ENCODE measurements around the gene RASAL2. TPM values are rescaled to one million over a fixed set of nuclear protein-coding genes. Genes with fewer than 3 reads are reported as not detected.
A peak's percentile ranks its signal among the peaks of the same experiment; 100 is the strongest.

RASAL2 gene
- total RNA-seq, 1 experiment from 2014 or later, result 31.6 TPM

GRCh38 chr1:178284058-178284457 is 190.2 kb downstream of the RASAL2 start:
- no peak overlapping the region for H3K27ac ChIP-seq (ENCODE audit: low read length)

GRCh38 chr1:178291166-178291565 is 197.3 kb downstream of the RASAL2 start:
- POLR2A ChIA-PET, result no interaction called here
- BruUV-seq (replicated peaks), result no TSS peak
- Histone ChIP-seq H3K27ac (ENCODE audit: low read length) (no peak overlapping the region), H3K27me3 (ENCODE audit: control insufficient read depth, insufficient read depth, low read length) (no peaks in the 10 kb centered on the region), H3K9me3 (ENCODE audit: control insufficient read depth, insufficient read depth, low read depth, low read length) (no peaks in the 10 kb centered on the region), H3K4me1 (ENCODE audit: control insufficient read depth, insufficient read depth, low read length) (no peaks in the 10 kb centered on the region), H3K4me3 (ENCODE audit: low read depth in 2 of 2, low read length in 2 of 2) (no peak overlapping the region), H3K36me3 (ENCODE audit: control insufficient read depth, insufficient read depth, low read length) (no peaks in the 10 kb centered on the region)
- in situ Hi-C loops (cut with HindIII; ENCODE audit: low pct_unique_long_range_greater_than_20kb, low sequenced_read_pairs) (no loop called here), intact Hi-C loops (cut with micrococcal nuclease; ENCODE audit: unreplicated experiment) (no loop called here)
- CTCF ChIA-PET, result no interaction called here
- no peak for DNase-seq (ENCODE audit: low read depth, low spot score)
- ATAC-seq, result no peak
- no peak for TF ChIP-seq POLR2AphosphoS5 (IDR thresholded peaks at IDR 0.05; ENCODE audit: low read depth, low read length)

More at GRCh38 chr1:178284058-178284457, 190.2 kb downstream of the RASAL2 start:
- Histone ChIP-seq H3K36me3 (ENCODE audit: control insufficient read depth, insufficient read depth, low read length) (no peaks in the 10 kb centered on the region; the same call in 1 of the 2 replicates), H3K4me1 (ENCODE audit: control insufficient read depth, insufficient read depth, low read length) (peaks cover 17% of the 10 kb centered on the region), H3K27me3 (ENCODE audit: control insufficient read depth, insufficient read depth, low read length) (no peaks in the 10 kb centered on the region), H3K9me3 (ENCODE audit: control insufficient read depth, insufficient read depth, low read depth, low read length) (no peaks in the 10 kb centered on the region), H3K4me3 (ENCODE audit: low read depth in 2 of 2, low read length in 2 of 2) (no peak overlapping the region)
- CTCF ChIA-PET, result interaction anchor here (2.8 kb wide), 1 partner anchor 252 kb away, joined by 6 read pairs; no protein-coding TSS in a partner anchor
- TF ChIP-seq REST (IDR thresholded peaks at IDR 0.05; ENCODE audit: insufficient read depth in 1 of 2, low read depth in 2 of 2, low read length in 1 of 2) (no peak), CTCF (IDR thresholded peaks at IDR 0.05) (no peak), TCF7L2 (IDR thresholded peaks at IDR 0.05; ENCODE audit: low read depth, low read length) (no peak), POLR2AphosphoS5 (IDR thresholded peaks at IDR 0.05; ENCODE audit: low read depth, low read length) (no peak), SIN3A (IDR thresholded peaks at IDR 0.05; ENCODE audit: borderline replicate concordance, insufficient read depth, low read depth, low read length) (no peak)
- in situ Hi-C loops (cut with HindIII; ENCODE audit: low pct_unique_long_range_greater_than_20kb, low sequenced_read_pairs), result no loop called here
- POLR2A ChIA-PET, result interaction anchor here (0.7 kb wide), 1 partner anchor 68 kb away, joined by 3 read pairs; no protein-coding TSS in a partner anchor
- DNase-seq (ENCODE audit: low read depth, low spot score) (no peak), ATAC-seq (no peak)
- intact Hi-C loops (cut with micrococcal nuclease; ENCODE audit: unreplicated experiment), result loop anchor here (10.0 kb wide), 2 partner anchors 229 to 319 kb away; no protein-coding TSS in a partner anchor
- no TSS peak for BruUV-seq (replicated peaks)

GRCh38 chr1:178294654-178295053 is 200.8 kb downstream of the RASAL2 start:
- ChIA-PET POLR2A (no interaction called here), CTCF (no interaction called here)
- Histone ChIP-seq H3K27me3 (ENCODE audit: control insufficient read depth, insufficient read depth, low read length) (no peaks in the 10 kb centered on the region), H3K4me1 (ENCODE audit: control insufficient read depth, insufficient read depth, low read length) (no peaks in the 10 kb centered on the region), H3K36me3 (ENCODE audit: control insufficient read depth, insufficient read depth, low read length) (no peaks in the 10 kb centered on the region), H3K4me3 (ENCODE audit: low read depth in 2 of 2, low read length in 2 of 2) (no peak overlapping the region), H3K27ac (ENCODE audit: low read length) (no peak overlapping the region), H3K9me3 (ENCODE audit: control insufficient read depth, insufficient read depth, low read depth, low read length) (no peaks in the 10 kb centered on the region)
- in situ Hi-C loops (cut with HindIII; ENCODE audit: low pct_unique_long_range_greater_than_20kb, low sequenced_read_pairs), result no loop called here
- no peak for DNase-seq (ENCODE audit: low read depth, low spot score)
- BruUV-seq (replicated peaks), result no TSS peak
- intact Hi-C loops (cut with micrococcal nuclease; ENCODE audit: unreplicated experiment), result no loop called here
- TF ChIP-seq TCF7L2 (IDR thresholded peaks at IDR 0.05; ENCODE audit: low read depth, low read length), result no peak
- no peak for TF ChIP-seq SIN3A (IDR thresholded peaks at IDR 0.05; ENCODE audit: borderline replicate concordance, insufficient read depth, low read depth, low read length)
- no peak for TF ChIP-seq REST (IDR thresholded peaks at IDR 0.05; ENCODE audit: insufficient read depth in 1 of 2, low read depth in 2 of 2, low read length in 1 of 2)
- TF ChIP-seq POLR2AphosphoS5 (IDR thresholded peaks at IDR 0.05; ENCODE audit: low read depth, low read length), result no peak
- TF ChIP-seq CTCF (IDR thresholded peaks at IDR 0.05), result no peak
- ATAC-seq, result peak; percentile 38; the same call in 1 of the 2 replicates
